Psoas muscle (tissue), 8 donors: ENCODE results near the gene MADD. TPM values are rescaled to one million over a fixed set of nuclear protein-coding genes. Genes with fewer than 3 reads are reported as not detected.
A peak's percentile ranks its signal among the peaks of the same experiment; 100 is the strongest.

Experiments used
- ATAC-seq, 4 donors: fragments of 200-7000 bp; cut with Tn5 transposase; one replicate each; pipeline ENCODE4 v1.9.1; 2020; ENCODE audit warnings: moderate library complexity in 3 of 4, mild to moderate bottlenecking in 2 of 4
- DNase-seq, 2 donors: peaks; one replicate each; pipeline ENCODE4 v3.0.0-alpha.2; 2020
- H3K27ac ChIP-seq: fragments of 200-600 bp; one replicate; pipeline ENCODE4 v1.8.0; 2022
- H3K27me3 ChIP-seq, 3 donors: fragments of 200-600 bp in 1 of 3; one replicate each; pipeline versions ENCODE4 v1.6.1 to v1.8.0; 2013 to 2022; ENCODE audit warnings: low read length in 2 of 3, mild to moderate bottlenecking in 2 of 3, moderate library complexity in 1 of 3; ENCODE audit not compliant: insufficient read depth in 3 of 3
- H3K36me3 ChIP-seq, 2 donors: fragments of 200-600 bp in 1 of 2; one replicate each; pipeline versions ENCODE4 v1.6.1 to v1.8.0; 2013 to 2022; ENCODE audit warnings: low read depth in 1 of 2, mild to moderate bottlenecking in 1 of 2, moderate library complexity in 1 of 2; ENCODE audit not compliant: insufficient read depth in 1 of 2
- H3K4me1 ChIP-seq: fragments of 200-600 bp; one replicate; pipeline ENCODE4 v1.8.0; 2022
- H3K4me3 ChIP-seq: fragments of 200-600 bp; one replicate; pipeline ENCODE4 v1.8.0; 2022; ENCODE audit warnings: mild to moderate bottlenecking
- H3K9me3 ChIP-seq: fragments of 200-600 bp; one replicate; pipeline ENCODE4 v1.8.0; 2022
- WGBS, 3 donors: extraction: QIAGEN DNeasy Blood & Tissue Kit; methylation state at CpG; one replicate each; pipeline versions ENCODE4 v1.1.6 to v1.1.7; 2013; 5-methylcytosine and 5-hydroxymethylcytosine counted together
- intact Hi-C, 2 donors: fragments of 100-400 bp; cut with DNase I; formaldehyde crosslinking; loops; one replicate each; pipeline versions ENCODE4 v1.11.0 to v1.14.2; 2022
- polyA plus RNA-seq, 3 donors: library from polyadenylated mRNA; stranded (reverse); fragments of 200-250 nt; gene quantifications; one replicate each; pipeline ENCODE4 v1.2.3, GENCODE V29; 2013
- total RNA-seq, 4 donors: library from RNA; stranded (reverse); fragmentation: NEBNext Ultra II Directional in 2 of 4; extraction: Animal tissue kit (Norgen Biotek cat#: 25700) in 2 of 4; gene quantifications; one replicate each; pipeline versions ENCODE4 v1.2.1 to v1.2.4, GENCODE V29; 2021 to 2023
- TF ChIP-seq, protein P1 (sequence below): fragments of 200-600 bp; IDR thresholded peaks from one replicate; pipeline ENCODE4 v1.8.0; 2022; ENCODE audit warnings: antibody characterized with exemption
- donor health status: healthy with polysubstance abuse.
- donor health status: DM: no; HTN: no; CAD: no; lungs with moderate emphysema.
- donor health status: Bipolar disorder and iron deficiency.
- donor health status: healthy.
- donor health status: DM: yes; HTN: yes; CAD: no.
- donor health status: DM: no; HTN: no; CAD: no.
- donor health status: DM: no; HTN: no; CAD: no.
- donor health status: DM: yes; HTN: yes; CAD: no.

The MADD gene
- total and polyA plus RNA-seq, 7 donors = 11.5 to 33.6 (median 19.5) TPM

DNA sequence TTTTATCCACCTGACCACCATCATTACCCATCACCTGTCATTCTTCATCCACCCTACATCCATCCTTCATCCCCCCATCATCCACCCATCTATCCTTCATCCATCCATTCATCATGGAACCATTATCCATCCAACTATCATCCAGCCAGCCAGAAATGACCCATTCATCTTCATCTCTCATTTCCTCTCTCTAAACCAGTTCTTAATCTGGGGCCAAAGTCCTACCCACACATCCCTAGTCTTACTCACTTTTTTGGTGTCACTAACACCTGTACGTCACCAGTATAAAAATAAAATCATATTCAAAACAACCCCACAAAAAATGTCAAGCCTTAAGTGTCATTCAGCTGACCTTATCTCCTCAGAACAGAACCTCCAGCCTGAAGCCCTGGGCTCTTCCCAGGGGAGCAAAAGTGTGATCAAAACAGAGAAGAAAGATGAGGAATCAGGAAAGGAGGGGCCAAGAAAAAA is 96.1 kb downstream of the MADD start:
- DNase-seq = no peak
- H3K4me3 ChIP-seq = no peak overlapping the region
- intact Hi-C loops = no loop called here
- TF ChIP-seq, protein P1, sequence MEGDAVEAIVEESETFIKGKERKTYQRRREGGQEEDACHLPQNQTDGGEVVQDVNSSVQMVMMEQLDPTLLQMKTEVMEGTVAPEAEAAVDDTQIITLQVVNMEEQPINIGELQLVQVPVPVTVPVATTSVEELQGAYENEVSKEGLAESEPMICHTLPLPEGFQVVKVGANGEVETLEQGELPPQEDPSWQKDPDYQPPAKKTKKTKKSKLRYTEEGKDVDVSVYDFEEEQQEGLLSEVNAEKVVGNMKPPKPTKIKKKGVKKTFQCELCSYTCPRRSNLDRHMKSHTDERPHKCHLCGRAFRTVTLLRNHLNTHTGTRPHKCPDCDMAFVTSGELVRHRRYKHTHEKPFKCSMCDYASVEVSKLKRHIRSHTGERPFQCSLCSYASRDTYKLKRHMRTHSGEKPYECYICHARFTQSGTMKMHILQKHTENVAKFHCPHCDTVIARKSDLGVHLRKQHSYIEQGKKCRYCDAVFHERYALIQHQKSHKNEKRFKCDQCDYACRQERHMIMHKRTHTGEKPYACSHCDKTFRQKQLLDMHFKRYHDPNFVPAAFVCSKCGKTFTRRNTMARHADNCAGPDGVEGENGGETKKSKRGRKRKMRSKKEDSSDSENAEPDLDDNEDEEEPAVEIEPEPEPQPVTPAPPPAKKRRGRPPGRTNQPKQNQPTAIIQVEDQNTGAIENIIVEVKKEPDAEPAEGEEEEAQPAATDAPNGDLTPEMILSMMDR = no peak
- no peaks in the 10 kb centered on the region for H3K9me3 ChIP-seq
- 64 to 84% (median 68%) methylated on average over 1 of the region's 1 CpG for WGBS, 3 donors
- no peaks in the 10 kb centered on the region for H3K27me3 ChIP-seq
- H3K4me1 ChIP-seq = no peaks in the 10 kb centered on the region
- no peak overlapping the region for H3K27ac ChIP-seq
- ATAC-seq = no peak
- H3K36me3 ChIP-seq = no peaks in the 10 kb centered on the region

DNA sequence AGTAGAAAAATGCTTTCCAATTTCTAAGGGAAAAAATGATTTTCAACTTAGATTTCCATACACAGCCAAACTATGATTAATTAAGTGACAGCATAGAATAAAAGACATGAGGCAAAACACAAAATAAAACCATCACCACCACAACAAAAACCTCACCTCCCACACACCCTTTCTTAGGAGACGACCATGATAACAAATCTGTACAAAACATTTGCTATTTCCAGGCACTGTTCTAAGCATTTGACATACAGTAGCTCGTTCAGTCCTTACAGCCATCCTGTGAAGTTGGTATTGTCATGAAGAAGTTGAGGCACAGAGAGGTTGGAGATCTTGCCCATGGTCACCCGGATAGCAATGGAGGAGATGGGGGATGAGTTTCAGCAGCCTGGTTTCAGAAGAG is 99.7 kb downstream of the MADD start:
- intact Hi-C loops = loop anchor here in 1 of 2 donors (5.0 kb wide), 1 partner anchor 38 kb away; the partner anchor contains the start of gene SLC39A13
- TF ChIP-seq, protein P1 = no peak
- no peak overlapping the region for H3K4me3 ChIP-seq
- H3K36me3 ChIP-seq = no peaks in the 10 kb centered on the region
- ATAC-seq (no peak), DNase-seq (no peak)
- WGBS, 3 donors = 47 to 64% (median 52%) methylated on average over 3 of the region's 3 CpGs
- H3K4me1 ChIP-seq = no peaks in the 10 kb centered on the region
- H3K9me3 ChIP-seq = no peaks in the 10 kb centered on the region
- no peak overlapping the region for H3K27ac ChIP-seq
- no peaks in the 10 kb centered on the region for H3K27me3 ChIP-seq

- no peaks in the 10 kb centered on the region for H3K27me3 ChIP-seq
- intact Hi-C loops = loop anchor here in 1 of 2 donors (5.0 kb wide), 1 partner anchor 35 kb away; the partner anchor contains the start of gene SLC39A13
These were observed 102.5 kb downstream of the MADD start for GRCh38 chr11:47372422-47372821.

DNA sequence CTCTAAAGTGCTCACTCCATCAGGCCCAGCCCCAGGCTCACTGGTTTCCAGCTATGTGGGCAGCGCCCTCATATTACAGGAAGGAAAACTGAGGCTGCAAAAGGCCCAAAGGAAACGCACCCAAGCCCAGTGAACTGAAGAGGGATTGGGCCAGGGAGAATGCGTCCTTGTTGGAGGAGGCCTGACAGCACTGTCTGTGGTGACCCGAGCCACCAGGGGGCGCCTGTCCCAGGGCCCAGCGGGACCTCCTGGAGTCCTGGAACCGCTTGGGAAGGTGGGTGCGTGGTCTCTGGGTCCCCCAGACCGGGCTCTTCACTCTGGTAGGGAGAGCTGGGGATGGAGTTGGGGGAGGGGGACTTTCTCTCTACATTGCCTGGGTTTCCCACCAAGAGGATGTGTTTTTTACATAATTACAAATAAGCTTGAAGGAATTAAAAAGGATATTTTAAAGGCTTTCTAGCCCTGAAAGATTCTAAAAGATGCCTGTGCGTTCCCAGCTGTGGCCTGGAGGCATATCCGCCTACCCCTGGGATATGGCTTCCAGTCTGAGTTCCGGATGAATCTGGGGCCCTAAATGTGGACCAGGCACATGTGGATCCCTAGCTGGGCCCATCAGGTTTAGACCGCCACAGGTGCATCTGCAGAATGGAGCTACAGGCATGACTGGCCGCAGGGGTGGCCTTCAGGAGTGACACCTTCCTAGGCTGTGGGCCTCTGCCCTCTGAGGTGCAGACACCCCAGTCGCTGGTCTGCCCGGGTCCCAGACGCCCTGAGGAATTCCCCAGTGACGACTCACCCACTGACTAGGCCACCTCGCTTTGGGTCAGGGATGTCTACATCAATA is 104.2 kb downstream of the MADD start:
- intact Hi-C loops = loop anchor here (1.0 to 5.0 kb wide), 4 partner anchors 33 to 81 kb away; partner anchors contain the start of gene SLC39A13 (in 2 of the 2)
- TF ChIP-seq, protein P1 = peak; percentile 92
- DNase-seq (peak; percentile 87 to 92), ATAC-seq (peak; percentile 89 to 96 (median 92))
- Histone ChIP-seq H3K4me3 (peak overlapping the region; percentile 11), H3K4me1 (no peaks in the 10 kb centered on the region), H3K27me3 (no peaks in the 10 kb centered on the region), H3K9me3 (no peaks in the 10 kb centered on the region), H3K36me3 (no peaks in the 10 kb centered on the region), H3K27ac (no peak overlapping the region)
- 43 to 48% (median 43%) methylated on average over 19 of the region's 19 CpGs for WGBS, 3 donors

More at GRCh38 chr11:47372422-47372821, 102.5 kb downstream of the MADD start:
- H3K36me3 ChIP-seq = no peaks in the 10 kb centered on the region
- WGBS, 3 donors = 72 to 78% (median 77%) methylated on average over 7 of the region's 7 CpGs
- no peak overlapping the region for H3K4me3 ChIP-seq
- no peaks in the 10 kb centered on the region for H3K4me1 ChIP-seq
- TF ChIP-seq, protein P1 = no peak
- no peak for DNase-seq
- ATAC-seq = no peak
- no peaks in the 10 kb centered on the region for H3K9me3 ChIP-seq
- H3K27ac ChIP-seq = no peak overlapping the region
